Right lobe of liver (tissue), 4 donors: Measurements from ENCODE around the gene PLCL1.

Experiments
- POLR2A ChIP-seq: fragments of 450-650 bp; IDR thresholded peaks from one replicate; pipeline ENCODE4 v1.6.1; 2017; ENCODE audit warnings: antibody characterized with exemption, mild to moderate bottlenecking
- TF ChIP-seq, protein P1 (sequence below), 4 donors: fragments of 200-600 bp in 3 of 4; fragments of 450-650 bp in 1 of 4; IDR thresholded peaks; one replicate each; pipeline versions ENCODE4 v1.5.1 to v1.8.0; 2016 to 2022; ENCODE audit warnings: antibody characterized with exemption in 4 of 4, mild to moderate bottlenecking in 2 of 4
- donor health status: DM: no; HTN: no; CAD: no.
- donor health status: DM: no; HTN: no; CAD: no.
- donor health status: DM: no; HTN: yes; CAD: no.

DNA sequence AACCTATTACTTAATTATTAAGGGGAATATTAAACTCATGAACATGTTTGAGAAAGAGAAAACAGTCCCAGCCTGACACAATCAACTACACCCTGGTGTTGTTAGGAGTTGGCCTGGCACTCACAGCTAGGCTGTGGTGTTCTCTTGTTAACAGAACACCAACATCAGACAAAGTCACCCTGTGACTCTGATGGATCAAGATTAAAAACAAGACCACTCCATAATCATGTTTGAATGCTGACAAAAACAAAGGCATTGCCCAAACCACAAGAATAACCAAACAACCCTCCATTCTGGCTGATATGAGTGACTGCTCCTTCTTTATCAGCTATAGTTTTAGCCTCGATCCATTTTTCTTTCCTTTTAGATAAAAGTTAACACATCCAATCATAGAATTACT, 22.3 kb upstream of the PLCL1 start:
- TF ChIP-seq, protein P1, sequence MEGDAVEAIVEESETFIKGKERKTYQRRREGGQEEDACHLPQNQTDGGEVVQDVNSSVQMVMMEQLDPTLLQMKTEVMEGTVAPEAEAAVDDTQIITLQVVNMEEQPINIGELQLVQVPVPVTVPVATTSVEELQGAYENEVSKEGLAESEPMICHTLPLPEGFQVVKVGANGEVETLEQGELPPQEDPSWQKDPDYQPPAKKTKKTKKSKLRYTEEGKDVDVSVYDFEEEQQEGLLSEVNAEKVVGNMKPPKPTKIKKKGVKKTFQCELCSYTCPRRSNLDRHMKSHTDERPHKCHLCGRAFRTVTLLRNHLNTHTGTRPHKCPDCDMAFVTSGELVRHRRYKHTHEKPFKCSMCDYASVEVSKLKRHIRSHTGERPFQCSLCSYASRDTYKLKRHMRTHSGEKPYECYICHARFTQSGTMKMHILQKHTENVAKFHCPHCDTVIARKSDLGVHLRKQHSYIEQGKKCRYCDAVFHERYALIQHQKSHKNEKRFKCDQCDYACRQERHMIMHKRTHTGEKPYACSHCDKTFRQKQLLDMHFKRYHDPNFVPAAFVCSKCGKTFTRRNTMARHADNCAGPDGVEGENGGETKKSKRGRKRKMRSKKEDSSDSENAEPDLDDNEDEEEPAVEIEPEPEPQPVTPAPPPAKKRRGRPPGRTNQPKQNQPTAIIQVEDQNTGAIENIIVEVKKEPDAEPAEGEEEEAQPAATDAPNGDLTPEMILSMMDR (IDR thresholded peaks at IDR 0.05): no peak
- TF ChIP-seq POLR2A: no peak
